CD4-positive, alpha-beta T cell treated with Interleukin-17A for 4 hours (primary cell): ENCODE data around the gene KLF11.

Experiments used
- DNase-seq: peaks from one replicate; pipeline ENCODE4 v3.0.0-alpha.2; 2020; ENCODE audit warnings: mixed read lengths

Gene KLF11

DNA sequence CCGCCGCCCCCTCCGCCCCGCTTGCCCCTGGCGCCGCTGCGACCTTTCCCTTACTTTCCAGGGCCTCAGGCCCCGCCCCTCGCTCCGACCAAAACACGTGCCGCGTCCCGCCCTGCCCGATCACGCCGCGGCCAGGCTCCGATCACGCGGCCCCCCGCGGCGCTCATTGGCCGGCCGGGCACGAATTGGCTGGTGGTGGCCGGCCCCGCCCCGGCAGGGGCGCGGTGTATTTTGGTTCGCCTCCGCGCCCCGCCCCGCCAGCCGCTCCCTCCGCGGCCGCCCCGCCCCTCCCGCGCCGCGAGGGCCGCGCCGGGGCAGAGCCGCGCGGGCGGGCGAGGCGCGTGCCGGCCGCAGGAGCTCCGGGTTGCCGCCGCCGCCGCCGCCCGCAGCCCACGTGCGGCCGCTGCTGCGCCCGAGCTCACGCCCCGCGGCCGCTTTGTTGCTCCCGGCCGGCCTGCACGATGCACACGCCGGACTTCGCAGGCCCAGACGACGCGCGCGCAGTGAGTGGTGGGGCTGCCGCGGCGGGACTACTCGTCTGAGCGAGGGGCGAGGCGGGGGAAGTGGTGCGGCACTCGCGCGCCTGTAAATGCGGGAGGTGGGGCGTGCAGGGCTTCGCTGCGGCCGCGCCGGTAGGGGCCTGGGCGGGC lies at the start of gene KLF11:
Gene KLF11, plus strand, starts transcription at position 295 of the 650 bp plus-strand sequence. Its CDS starts 167 bp downstream, at position 462.
- DNase-seq, result peak; percentile 89

DNA sequence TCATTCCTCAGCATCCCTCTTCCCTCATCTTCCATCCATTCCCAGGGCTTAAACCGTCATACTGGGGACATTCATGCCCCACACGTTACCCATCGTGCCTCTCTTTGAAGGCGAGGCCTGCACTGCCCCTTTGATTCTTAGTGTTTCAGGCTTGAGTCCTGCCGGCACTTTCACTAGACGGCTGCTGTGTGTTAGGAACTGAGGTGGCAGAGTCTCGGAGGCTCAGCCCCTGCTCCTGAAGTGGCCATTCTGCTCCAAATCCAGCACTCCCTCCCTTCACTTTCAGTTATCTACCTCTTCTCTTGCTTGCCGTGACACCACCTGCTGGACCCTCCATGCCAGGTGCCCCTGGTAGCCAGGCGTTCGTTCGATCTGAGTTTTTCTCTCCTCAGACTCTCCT lies 48.9 kb upstream of the KLF11 start:
- no peak for DNase-seq

DNA sequence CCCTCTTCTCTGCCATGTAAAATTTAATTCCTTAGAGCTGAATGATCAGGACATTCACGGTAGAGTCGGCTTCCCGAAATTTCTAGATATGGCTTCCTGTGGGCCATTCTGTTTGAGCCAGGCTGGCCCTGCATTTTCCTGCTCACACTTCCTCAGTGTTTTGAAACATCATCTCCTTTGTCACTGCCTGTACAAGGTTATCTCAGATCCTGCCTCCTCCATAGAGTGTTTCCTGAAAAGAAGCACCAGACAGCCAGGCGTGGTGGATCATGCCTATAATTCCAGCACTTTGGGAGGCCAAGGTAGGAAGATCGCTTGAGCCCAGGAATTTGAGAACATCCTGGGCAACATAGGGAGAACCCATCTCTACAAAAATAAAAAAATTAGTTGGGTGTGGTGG lies 48.3 kb upstream of the KLF11 start:
- no peak for DNase-seq

- DNase-seq, result no peak
These were observed 47.0 kb upstream of the KLF11 start for GRCh38 chr2:9996321-9996720.

GRCh38 chr2:9997936-9998335 lies 45.4 kb upstream of the KLF11 start:
- DNase-seq, result no peak

DNA sequence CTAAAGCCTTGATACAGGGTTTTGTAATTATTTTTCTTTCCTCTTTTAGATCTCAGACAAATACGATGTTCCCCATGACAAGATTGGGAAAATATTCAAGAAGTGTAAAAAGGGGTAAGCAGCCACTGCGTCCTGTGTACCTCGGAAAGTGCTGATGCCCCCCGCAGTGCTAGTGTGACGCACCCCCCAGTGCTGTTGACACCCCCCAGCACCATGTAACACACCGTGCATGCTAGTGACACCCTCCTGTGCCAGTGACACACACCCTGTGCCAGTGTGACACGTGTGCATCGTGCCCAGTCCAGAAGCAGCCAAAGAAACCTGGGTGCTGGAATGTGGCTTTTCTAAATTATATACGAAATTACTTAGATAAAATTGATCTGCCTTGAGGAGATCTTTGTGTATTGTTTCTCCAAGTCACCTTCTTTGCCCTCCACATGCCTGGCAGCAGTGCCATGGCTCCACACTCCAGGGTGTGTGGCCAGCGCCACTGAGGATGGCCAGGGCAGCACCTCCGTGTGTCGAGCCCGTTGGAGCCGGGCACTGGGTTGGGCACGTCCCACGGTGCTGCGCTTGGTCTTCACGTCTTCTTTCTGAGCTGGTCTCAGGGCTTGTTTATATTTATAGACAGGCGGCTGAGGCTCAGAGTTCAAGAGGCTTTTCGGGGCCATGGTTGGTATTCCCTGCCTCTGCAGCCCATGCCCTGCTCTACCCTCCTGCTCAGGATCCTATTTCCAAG lies 44.3 kb upstream of the KLF11 start:
- DNase-seq, result no peak

- no peak for DNase-seq
These were observed 43.7 kb upstream of the KLF11 start for GRCh38 chr2:9999693-10000092.

DNA sequence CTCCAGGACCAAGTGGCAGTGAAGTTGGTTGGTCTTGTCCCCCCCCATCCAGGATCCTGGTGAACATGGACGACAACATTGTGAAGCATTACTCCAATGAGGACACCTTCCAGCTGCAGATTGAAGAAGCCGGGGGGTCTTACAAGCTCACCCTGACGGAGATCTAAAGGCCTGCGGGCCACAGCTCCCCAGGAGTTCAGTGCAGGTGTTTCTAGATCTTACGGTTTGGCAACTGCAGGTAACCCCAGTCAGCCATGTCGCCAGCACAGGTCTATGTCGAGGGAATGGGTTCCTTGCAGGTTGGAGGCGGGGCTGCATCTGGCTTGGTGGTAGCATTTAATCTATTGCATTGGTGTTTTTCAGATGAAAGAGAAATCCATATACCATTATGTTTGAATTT lies 42.8 kb upstream of the KLF11 start:
- DNase-seq, result no peak

GRCh38 chr2:10001586-10001985 lies 41.8 kb upstream of the KLF11 start:
- DNase-seq, result no peak

DNA sequence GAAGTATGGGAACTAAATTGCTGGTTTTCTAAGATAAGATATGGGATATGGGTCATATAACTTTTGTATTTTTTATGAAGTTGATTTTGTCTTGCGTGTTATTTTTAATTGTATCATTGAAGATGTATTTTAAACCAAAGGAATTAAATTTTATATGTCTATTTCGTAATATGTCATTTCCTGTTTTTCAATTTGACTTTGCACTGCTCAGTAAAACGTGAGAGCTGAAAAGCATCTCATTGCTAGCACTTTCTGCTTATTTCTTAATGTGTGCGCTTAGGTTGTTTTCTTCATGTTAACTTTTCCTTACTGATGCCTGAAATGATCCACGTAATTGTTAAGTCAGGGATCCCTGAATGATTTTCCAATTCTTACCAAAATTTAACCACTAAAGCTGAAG lies 41.2 kb upstream of the KLF11 start:
- DNase-seq, result no peak

GRCh38 chr2:10002681-10003080 lies 40.7 kb upstream of the KLF11 start:
- no peak for DNase-seq

- no peak for DNase-seq
These were observed 39.9 kb upstream of the KLF11 start for GRCh38 chr2:10003206-10004125.

GRCh38 chr2:10004401-10004800 lies 38.9 kb upstream of the KLF11 start:
- DNase-seq, result no peak

- no peak for DNase-seq
These were observed 38.5 kb upstream of the KLF11 start for GRCh38 chr2:10004836-10005235.

GRCh38 chr2:10005461-10006235 lies 37.7 kb upstream of the KLF11 start:
- DNase-seq, result no peak

GRCh38 chr2:10006236-10007161 lies 36.9 kb upstream of the KLF11 start:
- DNase-seq, result no peak

GRCh38 chr2:10007435-10007834 lies 35.9 kb upstream of the KLF11 start:
- DNase-seq, result no peak

- no peak for DNase-seq
These were observed 35.2 kb upstream of the KLF11 start for GRCh38 chr2:10007921-10008808.

DNA sequence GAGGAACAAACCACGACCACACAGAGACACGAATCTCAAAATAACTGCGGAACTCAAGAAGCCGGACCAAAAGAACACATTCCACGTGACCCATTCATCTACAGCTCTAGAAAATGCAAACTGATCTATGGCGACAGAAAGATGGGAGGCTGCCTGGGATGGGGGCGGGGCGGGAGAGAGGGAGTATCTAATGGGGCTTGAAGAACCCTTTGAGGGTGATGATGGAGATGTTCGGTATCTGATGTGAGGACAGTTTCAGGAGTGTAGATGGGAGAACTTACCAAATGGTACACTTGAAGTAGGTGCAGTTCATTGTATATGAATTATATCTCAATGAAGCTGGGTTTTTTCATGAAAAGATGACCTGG lies 34.6 kb upstream of the KLF11 start:
- DNase-seq, result no peak

DNA sequence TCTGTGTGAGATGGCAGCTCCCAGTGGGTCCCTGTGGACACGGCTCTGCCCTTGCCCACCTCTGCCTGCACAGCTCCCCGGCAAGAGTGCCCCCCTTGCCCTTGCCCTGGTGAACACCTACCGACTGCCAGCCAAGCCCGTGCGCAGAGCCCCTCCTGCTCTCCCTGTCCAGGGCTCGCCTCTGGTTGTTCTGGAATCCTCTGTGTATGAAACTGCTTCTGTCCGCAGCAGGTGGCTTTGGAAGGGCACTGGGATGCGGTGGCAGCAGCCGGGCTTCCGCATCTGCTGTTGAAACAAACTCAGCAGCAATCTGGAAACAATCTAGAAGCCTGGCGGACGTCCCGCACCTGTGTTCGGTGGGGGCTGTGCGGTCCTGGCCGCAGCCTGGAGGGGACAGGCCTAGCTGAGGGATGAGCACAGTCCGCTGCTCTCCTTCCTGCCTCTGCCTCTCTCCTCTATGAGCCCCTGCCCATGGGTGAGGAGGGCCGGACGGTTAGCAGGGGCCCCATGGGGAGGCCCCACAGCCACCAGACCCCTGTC lies 34.0 kb upstream of the KLF11 start:
- DNase-seq, result no peak
